ENCODE data around the gene SCN8A.

Gene SCN8A

DNA sequence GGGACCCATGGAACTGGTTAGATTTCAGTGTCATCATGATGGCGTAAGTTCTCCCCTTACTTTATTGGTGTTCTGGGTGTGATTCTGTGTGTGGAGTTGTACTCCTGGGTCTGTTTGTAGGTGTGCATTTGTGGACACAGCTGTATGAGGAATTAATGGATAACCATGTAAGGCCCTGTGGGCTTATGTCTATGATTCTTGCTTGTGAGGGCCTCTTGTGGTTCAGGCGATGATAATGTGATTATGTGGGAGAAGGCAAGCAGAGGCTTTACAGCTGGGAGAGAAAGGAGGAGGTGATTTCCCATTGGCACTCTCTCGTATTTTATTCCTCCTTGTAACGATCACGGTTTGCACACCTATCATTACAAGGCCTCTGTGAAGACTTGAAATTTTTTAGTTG is 96.1 kb downstream of the SCN8A start:
- Histone ChIP-seq H3K9me3 (ENCODE audit: control insufficient read depth, low read length) (no peaks in the 10 kb centered on the region), H3K4me1 (ENCODE audit: control insufficient read depth, insufficient read depth, low read length, poor library complexity, severe bottlenecking) (peaks cover 20% of the 10 kb centered on the region), H3K36me3 (ENCODE audit: control insufficient read depth, insufficient read depth, low read length) (no peaks in the 10 kb centered on the region), H3K4me3 (ENCODE audit: extremely low read depth, insufficient read depth, low read length, poor library complexity, severe bottlenecking) (no peak overlapping the region), H3K27ac (ENCODE audit: low read depth, low read length, severe bottlenecking) (peak overlapping the region; percentile 59)
- WGBS, 2 experiments (ENCODE audit: insufficient coverage in 2 of 2), result 92 to 100% methylated on average over 2 of the region's 5 CpGs

DNA sequence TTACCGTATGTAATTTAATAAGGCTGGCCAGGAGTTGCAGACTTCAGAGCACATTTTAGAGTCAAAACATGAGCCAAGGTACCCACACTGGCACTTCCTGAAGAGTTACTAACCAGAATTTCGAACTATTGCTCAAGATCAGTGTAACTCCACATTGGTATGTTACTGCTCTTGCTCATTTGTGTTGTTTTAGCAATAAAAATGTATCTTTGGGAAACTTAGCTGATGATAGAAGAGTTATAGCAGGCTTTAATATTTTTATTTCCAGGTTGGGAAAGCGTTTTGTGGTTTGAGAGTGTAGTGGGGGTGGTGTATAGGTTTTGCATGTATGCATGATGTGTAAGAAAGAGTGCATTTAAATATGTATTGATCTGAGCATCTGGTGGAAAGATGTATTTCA is 96.6 kb downstream of the SCN8A start:
- WGBS, 2 experiments (ENCODE audit: insufficient coverage in 2 of 2), result 84 to 96% methylated on average over 1 to 3 of the region's 3 CpGs
- Histone ChIP-seq H3K9me3 (ENCODE audit: control insufficient read depth, low read length) (no peaks in the 10 kb centered on the region), H3K4me1 (ENCODE audit: control insufficient read depth, insufficient read depth, low read length, poor library complexity, severe bottlenecking) (peaks cover 24% of the 10 kb centered on the region), H3K4me3 (ENCODE audit: extremely low read depth, insufficient read depth, low read length, poor library complexity, severe bottlenecking) (no peak overlapping the region), H3K27ac (ENCODE audit: low read depth, low read length, severe bottlenecking) (no peak overlapping the region), H3K36me3 (ENCODE audit: control insufficient read depth, insufficient read depth, low read length) (no peaks in the 10 kb centered on the region)

DNA sequence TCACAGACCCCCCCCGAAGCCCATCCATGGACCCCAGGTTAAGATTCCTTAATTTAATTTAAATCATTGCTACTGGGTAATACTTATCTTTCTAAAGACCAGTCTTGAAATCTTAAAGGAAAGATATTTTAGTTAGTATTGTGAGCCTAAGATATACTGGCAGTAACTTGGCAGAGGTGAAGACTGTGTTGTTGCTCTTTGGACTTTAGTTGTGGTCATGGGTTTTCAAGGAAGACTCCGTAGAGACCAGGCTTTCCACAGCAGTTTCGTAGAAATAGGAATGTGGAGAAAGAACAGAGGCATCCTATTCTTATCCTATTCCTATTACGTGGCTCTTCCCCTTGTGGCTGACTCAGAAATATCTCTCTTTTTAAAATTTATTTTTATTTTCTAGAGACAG is 99.0 kb downstream of the SCN8A start:
- no peaks in the 10 kb centered on the region for H3K36me3 ChIP-seq (ENCODE audit: control insufficient read depth, insufficient read depth, low read length)
- no peak overlapping the region for H3K27ac ChIP-seq (ENCODE audit: low read depth, low read length, severe bottlenecking)
- H3K4me3 ChIP-seq (ENCODE audit: extremely low read depth, insufficient read depth, low read length, poor library complexity, severe bottlenecking), result no peak overlapping the region
- H3K9me3 ChIP-seq (ENCODE audit: control insufficient read depth, low read length), result no peaks in the 10 kb centered on the region
- H3K4me1 ChIP-seq (ENCODE audit: control insufficient read depth, insufficient read depth, low read length, poor library complexity, severe bottlenecking), result peaks cover 24% of the 10 kb centered on the region
- WGBS, 2 experiments (ENCODE audit: insufficient coverage in 2 of 2), result 80 to 100% methylated on average over 1 of the region's 4 CpGs

DNA sequence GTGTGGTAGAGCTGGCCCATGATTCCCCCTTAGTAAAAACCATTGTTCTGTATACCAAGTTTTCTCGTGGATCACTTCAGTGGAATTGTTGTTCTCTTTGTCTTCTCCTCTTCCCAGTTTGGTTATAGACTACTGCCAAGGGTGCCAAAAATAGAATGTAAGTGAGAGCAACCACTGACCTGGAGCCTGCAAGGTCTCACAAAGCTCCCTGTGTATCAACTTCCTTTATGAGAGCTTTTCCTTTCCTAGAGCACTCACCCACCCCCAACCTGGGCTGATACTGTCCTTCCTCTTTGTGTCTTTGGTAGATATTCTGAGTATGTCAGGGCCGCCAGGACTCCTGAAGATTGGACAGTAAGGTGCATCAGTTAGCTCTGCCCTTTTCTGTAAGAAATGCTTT is 101.0 kb downstream of the SCN8A start:
- H3K4me3 ChIP-seq (ENCODE audit: extremely low read depth, insufficient read depth, low read length, poor library complexity, severe bottlenecking), result no peak overlapping the region
- no peak overlapping the region for H3K27ac ChIP-seq (ENCODE audit: low read depth, low read length, severe bottlenecking)
- H3K36me3 ChIP-seq (ENCODE audit: control insufficient read depth, insufficient read depth, low read length), result no peaks in the 10 kb centered on the region
- 75% methylated on average over 1 of the region's 2 CpGs; no CpG with 5 or more reads in 1 of the 2 experiments for WGBS, 2 experiments (ENCODE audit: insufficient coverage in 2 of 2)
- peaks cover 12% of the 10 kb centered on the region for H3K4me1 ChIP-seq (ENCODE audit: control insufficient read depth, insufficient read depth, low read length, poor library complexity, severe bottlenecking)
- no peaks in the 10 kb centered on the region for H3K9me3 ChIP-seq (ENCODE audit: control insufficient read depth, low read length)

DNA sequence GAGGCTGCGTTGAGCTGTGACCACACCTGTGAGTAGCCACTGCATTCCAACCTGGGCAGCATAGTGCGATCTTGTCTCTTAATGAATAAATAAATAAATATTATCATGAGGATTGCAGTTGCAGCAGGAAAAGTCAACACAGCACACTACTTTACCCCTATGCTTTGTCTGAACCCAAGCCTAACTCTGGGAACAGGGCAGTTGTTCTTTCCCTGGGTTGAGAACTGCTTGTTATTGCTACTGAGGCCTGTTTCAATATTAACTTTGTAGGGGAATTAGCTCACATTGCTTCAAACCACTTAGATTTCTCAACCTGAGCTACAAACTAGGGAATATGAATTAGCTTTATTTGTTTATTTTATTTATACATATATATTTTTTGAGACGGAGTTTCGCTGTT is 102.5 kb downstream of the SCN8A start:
- no peaks in the 10 kb centered on the region for H3K36me3 ChIP-seq (ENCODE audit: control insufficient read depth, insufficient read depth, low read length)
- no peak overlapping the region for H3K4me3 ChIP-seq (ENCODE audit: extremely low read depth, insufficient read depth, low read length, poor library complexity, severe bottlenecking)
- WGBS, 2 experiments (ENCODE audit: insufficient coverage in 2 of 2), result 80 to 100% methylated on average over 1 to 2 of the region's 4 CpGs
- H3K9me3 ChIP-seq (ENCODE audit: control insufficient read depth, low read length), result no peaks in the 10 kb centered on the region
- H3K4me1 ChIP-seq (ENCODE audit: control insufficient read depth, insufficient read depth, low read length, poor library complexity, severe bottlenecking), result peaks cover 6% of the 10 kb centered on the region
- H3K27ac ChIP-seq (ENCODE audit: low read depth, low read length, severe bottlenecking), result no peak overlapping the region

DNA sequence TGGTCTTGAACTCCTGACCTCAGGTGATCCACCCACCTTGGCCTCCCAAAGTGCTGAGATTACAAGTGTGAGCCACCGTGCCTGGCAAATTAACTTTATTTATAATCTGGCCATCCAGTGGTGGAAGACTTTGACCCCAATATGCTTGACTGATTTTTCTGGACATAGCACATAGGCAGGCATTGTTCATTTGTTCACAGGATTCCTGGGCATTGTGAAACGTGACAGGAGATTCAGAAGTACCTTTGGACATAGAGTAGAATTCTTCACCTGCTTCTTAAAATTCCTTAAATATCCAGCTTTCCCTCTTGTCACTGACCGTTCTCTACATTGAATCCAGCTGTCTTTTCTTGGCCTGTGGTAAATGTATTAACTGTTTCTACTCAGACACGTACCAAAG is 103.1 kb downstream of the SCN8A start:
- H3K9me3 ChIP-seq (ENCODE audit: control insufficient read depth, low read length), result no peaks in the 10 kb centered on the region
- H3K36me3 ChIP-seq (ENCODE audit: control insufficient read depth, insufficient read depth, low read length), result no peaks in the 10 kb centered on the region
- peaks cover 6% of the 10 kb centered on the region for H3K4me1 ChIP-seq (ENCODE audit: control insufficient read depth, insufficient read depth, low read length, poor library complexity, severe bottlenecking)
- 80% methylated on average over 1 of the region's 4 CpGs for WGBS, 2 experiments (ENCODE audit: insufficient coverage in 2 of 2)
- H3K4me3 ChIP-seq (ENCODE audit: extremely low read depth, insufficient read depth, low read length, poor library complexity, severe bottlenecking), result no peak overlapping the region
- H3K27ac ChIP-seq (ENCODE audit: low read depth, low read length, severe bottlenecking), result no peak overlapping the region

DNA sequence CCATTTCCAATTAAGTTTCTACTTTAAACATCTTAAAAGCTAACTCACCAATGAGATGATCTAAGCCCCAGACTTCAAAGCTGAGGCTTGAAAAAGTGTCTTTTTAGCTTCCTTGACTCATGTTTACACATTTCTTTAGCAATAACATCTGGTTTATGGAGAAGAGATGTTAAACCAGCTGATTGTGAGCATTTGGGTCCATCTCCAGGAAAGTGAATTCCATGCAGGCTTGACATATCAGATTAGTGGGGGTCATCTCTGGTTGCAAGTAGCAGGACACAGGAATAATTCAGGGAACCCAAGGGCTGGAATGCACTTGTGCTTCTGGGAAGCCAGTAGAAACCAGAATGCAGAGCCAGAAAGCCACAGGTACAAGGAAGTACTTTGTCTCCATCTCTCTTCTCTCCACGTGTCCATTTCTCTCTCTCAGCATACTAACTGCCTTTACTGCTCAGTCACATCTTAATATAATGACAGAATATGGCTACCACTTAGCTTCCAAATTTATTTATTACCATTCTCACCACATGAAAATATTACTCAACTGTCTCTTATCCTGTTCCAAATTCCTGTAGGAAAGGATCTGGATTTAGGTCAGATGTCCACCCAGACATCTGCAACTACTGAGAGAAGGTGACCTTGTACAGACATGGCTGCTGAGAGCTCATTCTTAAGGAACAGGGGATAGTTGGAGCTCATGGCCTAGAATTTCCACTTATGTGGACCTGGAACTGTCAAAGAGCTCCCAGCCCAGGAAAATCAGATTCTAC is 104.4 kb downstream of the SCN8A start:
- H3K27ac ChIP-seq (ENCODE audit: low read depth, low read length, severe bottlenecking), result no peak overlapping the region
- 50 to 67% methylated on average over 1 of the region's 1 CpG for WGBS, 2 experiments (ENCODE audit: insufficient coverage in 2 of 2)
- no peaks in the 10 kb centered on the region for H3K9me3 ChIP-seq (ENCODE audit: control insufficient read depth, low read length)
- no peaks in the 10 kb centered on the region for H3K36me3 ChIP-seq (ENCODE audit: control insufficient read depth, insufficient read depth, low read length)
- H3K4me3 ChIP-seq (ENCODE audit: extremely low read depth, insufficient read depth, low read length, poor library complexity, severe bottlenecking), result no peak overlapping the region
- peaks cover 6% of the 10 kb centered on the region for H3K4me1 ChIP-seq (ENCODE audit: control insufficient read depth, insufficient read depth, low read length, poor library complexity, severe bottlenecking)

DNA sequence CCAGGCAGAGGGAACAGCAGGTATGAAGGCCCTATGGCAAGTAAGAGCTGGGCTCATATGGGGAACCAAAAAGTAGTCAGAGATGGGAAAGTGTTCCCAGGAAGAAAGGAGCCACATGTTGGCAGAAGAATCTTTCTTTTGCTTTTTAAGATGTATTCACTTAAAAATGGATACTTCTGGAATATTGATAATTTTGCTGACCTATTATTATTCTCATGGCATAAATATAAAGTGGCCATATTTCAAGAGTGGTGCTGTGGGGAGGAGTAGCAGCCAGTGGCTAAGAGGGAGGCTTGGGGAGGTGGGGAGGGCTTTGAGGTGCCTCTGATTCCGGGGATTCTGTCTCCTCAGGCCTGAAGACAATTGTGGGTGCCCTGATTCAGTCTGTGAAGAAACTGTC is 108.2 kb downstream of the SCN8A start:
- no peaks in the 10 kb centered on the region for H3K36me3 ChIP-seq (ENCODE audit: control insufficient read depth, insufficient read depth, low read length)
- H3K9me3 ChIP-seq (ENCODE audit: control insufficient read depth, low read length), result no peaks in the 10 kb centered on the region
- 80 to 83% methylated on average over 1 of the region's 1 CpG for WGBS, 2 experiments (ENCODE audit: insufficient coverage in 2 of 2)
- no peaks in the 10 kb centered on the region for H3K4me1 ChIP-seq (ENCODE audit: control insufficient read depth, insufficient read depth, low read length, poor library complexity, severe bottlenecking)
- no peak overlapping the region for H3K4me3 ChIP-seq (ENCODE audit: extremely low read depth, insufficient read depth, low read length, poor library complexity, severe bottlenecking)
- H3K27ac ChIP-seq (ENCODE audit: low read depth, low read length, severe bottlenecking), result no peak overlapping the region

DNA sequence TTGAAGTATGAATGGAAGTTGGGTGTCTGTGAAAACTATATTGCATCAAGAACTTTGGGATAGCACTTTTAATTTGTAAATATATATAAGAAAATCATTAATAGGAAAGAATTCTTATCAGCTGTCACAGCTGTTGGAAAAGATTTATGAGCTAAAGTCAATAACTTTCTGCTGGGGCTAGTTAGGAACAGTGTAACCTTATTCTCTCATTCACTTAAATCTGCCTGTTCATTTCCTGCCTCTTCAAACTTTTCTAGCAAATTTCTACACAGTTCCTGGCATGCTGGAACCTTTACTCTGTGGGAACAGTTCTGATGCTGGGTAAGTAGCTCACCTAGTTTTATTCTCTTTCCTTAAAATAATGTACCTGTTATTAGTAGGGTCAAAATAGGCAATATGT is 109.9 kb downstream of the SCN8A start:
- Histone ChIP-seq H3K4me3 (ENCODE audit: extremely low read depth, insufficient read depth, low read length, poor library complexity, severe bottlenecking) (no peak overlapping the region), H3K36me3 (ENCODE audit: control insufficient read depth, insufficient read depth, low read length) (no peaks in the 10 kb centered on the region), H3K4me1 (ENCODE audit: control insufficient read depth, insufficient read depth, low read length, poor library complexity, severe bottlenecking) (no peaks in the 10 kb centered on the region), H3K9me3 (ENCODE audit: control insufficient read depth, low read length) (no peaks in the 10 kb centered on the region), H3K27ac (ENCODE audit: low read depth, low read length, severe bottlenecking) (no peak overlapping the region)

DNA sequence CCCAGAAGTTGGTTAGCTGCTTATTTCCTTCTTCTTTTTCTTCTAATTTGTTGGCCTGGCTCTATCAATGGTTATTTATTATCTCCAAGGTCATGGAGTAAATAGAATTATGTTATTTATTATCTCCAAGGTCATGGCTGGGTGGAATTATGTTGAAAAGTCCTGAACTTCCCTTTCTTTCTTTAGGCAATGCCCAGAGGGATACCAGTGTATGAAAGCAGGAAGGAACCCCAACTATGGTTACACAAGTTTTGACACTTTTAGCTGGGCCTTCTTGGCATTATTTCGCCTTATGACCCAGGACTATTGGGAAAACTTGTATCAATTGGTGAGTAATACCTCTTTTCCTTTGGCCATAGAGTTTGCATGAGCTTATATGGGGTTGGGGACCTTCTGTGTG is 111.6 kb downstream of the SCN8A start:
- Histone ChIP-seq H3K4me1 (ENCODE audit: control insufficient read depth, insufficient read depth, low read length, poor library complexity, severe bottlenecking) (no peaks in the 10 kb centered on the region), H3K36me3 (ENCODE audit: control insufficient read depth, insufficient read depth, low read length) (no peaks in the 10 kb centered on the region), H3K27ac (ENCODE audit: low read depth, low read length, severe bottlenecking) (no peak overlapping the region), H3K4me3 (ENCODE audit: extremely low read depth, insufficient read depth, low read length, poor library complexity, severe bottlenecking) (no peak overlapping the region), H3K9me3 (ENCODE audit: control insufficient read depth, low read length) (no peaks in the 10 kb centered on the region)
- WGBS, 2 experiments (ENCODE audit: insufficient coverage in 2 of 2), result no CpG with 5 or more reads among the region's 1 CpG

DNA sequence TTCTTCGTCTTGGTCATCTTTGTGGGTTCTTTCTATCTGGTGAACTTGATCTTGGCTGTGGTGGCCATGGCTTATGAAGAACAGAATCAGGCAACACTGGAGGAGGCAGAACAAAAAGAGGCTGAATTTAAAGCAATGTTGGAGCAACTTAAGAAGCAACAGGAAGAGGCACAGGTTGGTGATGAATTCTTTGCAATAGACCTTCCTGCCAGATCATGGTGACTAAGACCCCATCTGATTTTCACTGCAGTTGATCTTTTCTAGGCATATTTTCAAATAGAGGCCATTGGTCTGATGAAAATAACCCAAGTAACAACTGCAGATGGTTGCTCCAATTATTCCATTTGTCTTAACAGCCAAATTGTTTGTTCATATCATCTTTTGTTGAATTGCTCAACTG is 114.4 kb downstream of the SCN8A start:
- H3K4me1 ChIP-seq (ENCODE audit: control insufficient read depth, insufficient read depth, low read length, poor library complexity, severe bottlenecking), result no peaks in the 10 kb centered on the region
- H3K9me3 ChIP-seq (ENCODE audit: control insufficient read depth, low read length), result no peaks in the 10 kb centered on the region
- 100% methylated on average over 1 of the region's 1 CpG; no CpG with 5 or more reads in 1 of the 2 experiments for WGBS, 2 experiments (ENCODE audit: insufficient coverage in 2 of 2)
- no peak overlapping the region for H3K27ac ChIP-seq (ENCODE audit: low read depth, low read length, severe bottlenecking)
- no peak overlapping the region for H3K4me3 ChIP-seq (ENCODE audit: extremely low read depth, insufficient read depth, low read length, poor library complexity, severe bottlenecking)
- no peaks in the 10 kb centered on the region for H3K36me3 ChIP-seq (ENCODE audit: control insufficient read depth, insufficient read depth, low read length)

All from mesodermal cell (in vitro differentiated cells).